LNCAP (cell line): ENCODE data around the gene TAB2.

Experiments used
- TF ChIP-seq, protein P1 (sequence below): fragments of 450-650 bp; IDR thresholded peaks from 2 replicates; pipeline ENCODE4 v1.5.1; 2017; ENCODE audit warnings: mild to moderate bottlenecking

The TAB2 gene

DNA sequence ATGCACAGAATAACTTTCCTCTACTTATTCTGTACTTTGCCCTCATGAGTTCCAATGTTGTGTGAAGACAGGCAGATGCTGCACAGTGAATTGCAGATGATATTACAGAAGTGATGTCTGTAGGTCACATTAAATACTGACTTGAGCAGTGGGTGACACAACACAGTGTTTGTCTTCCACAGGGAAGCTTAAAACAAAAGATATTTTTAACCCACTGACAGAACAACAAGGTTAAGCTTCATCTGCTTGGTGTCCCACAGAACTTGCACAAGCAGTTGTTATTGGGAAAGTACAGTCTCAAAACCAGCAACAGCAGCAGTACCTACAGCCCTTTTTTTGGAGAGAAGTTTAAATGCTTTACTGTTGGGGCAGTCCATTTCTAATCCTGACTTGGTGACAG lies 93.0 kb downstream of the TAB2 start:
- TF ChIP-seq, protein P1, sequence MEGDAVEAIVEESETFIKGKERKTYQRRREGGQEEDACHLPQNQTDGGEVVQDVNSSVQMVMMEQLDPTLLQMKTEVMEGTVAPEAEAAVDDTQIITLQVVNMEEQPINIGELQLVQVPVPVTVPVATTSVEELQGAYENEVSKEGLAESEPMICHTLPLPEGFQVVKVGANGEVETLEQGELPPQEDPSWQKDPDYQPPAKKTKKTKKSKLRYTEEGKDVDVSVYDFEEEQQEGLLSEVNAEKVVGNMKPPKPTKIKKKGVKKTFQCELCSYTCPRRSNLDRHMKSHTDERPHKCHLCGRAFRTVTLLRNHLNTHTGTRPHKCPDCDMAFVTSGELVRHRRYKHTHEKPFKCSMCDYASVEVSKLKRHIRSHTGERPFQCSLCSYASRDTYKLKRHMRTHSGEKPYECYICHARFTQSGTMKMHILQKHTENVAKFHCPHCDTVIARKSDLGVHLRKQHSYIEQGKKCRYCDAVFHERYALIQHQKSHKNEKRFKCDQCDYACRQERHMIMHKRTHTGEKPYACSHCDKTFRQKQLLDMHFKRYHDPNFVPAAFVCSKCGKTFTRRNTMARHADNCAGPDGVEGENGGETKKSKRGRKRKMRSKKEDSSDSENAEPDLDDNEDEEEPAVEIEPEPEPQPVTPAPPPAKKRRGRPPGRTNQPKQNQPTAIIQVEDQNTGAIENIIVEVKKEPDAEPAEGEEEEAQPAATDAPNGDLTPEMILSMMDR = no peak

DNA sequence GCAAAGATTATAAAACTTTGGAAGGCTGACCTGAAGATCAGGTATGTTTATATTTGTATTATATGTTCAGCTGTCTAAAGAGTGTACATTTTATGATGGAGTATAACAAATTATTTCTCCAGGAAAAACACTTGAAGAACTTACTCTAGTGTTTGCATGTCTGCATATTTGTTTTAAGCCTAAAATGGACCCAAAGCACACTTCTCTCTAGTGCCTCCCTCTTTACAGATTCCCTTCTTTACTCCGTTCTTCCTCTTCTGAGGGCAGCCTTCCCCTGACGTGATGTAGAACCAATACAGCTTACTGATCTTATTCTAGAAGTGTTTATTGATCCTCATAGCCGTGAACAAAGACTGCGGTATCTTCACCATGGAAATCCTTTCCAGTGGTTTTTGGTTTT lies 96.5 kb downstream of the TAB2 start:
- TF ChIP-seq, protein P1 = no peak

DNA sequence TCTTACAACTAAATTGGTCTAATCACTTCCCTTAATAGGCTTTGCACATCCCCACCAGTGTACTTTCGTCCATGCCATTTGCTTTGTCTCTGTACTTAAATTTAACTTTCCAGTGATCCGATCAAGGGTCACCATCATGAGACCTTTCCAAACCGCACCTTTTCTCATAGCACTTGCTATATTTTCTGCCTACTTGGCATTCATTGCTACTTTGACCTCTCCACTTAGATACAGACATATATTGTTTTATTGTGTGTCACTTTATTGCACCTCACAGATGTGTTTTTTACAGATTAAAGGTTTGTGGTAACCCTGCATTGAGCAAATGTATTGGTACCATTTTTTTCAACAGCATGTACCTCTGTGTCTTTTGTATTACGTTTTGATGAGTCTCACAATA lies 97.3 kb downstream of the TAB2 start:
- TF ChIP-seq, protein P1 = no peak

DNA sequence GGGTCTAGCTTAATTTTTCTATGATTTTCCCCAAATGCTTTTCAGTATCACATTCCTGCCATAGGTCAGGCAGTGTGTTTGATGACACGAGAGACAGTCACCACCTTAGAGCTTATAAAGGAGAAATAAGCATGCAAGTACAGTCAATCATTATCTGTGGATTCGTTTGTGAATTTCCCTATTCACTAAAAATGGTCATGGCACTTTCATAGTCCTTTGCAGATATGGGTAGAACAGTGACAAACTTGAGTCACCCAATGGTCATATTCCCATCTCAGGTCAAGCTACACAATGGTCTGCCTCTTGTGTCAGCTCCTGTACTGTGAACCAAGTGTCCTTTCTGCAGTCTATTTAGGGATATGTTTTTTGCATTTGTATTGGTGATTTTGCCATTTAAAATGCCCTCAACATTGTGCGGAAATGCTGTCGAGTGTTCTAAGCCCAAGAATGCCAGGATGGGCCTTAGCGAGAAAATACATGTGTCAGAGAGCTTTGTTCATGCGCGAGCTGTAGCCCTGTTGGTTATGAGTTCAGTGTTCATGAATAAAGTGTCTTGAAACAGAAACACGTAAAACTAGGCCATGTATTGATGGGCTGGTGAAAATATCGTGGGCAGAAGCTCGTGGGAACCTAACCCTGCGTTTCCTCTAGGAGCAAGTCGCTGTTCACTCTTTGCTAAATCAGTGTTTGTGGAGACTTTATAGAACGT lies 102.3 kb downstream of the TAB2 start:
- TF ChIP-seq, protein P1 = no peak

DNA sequence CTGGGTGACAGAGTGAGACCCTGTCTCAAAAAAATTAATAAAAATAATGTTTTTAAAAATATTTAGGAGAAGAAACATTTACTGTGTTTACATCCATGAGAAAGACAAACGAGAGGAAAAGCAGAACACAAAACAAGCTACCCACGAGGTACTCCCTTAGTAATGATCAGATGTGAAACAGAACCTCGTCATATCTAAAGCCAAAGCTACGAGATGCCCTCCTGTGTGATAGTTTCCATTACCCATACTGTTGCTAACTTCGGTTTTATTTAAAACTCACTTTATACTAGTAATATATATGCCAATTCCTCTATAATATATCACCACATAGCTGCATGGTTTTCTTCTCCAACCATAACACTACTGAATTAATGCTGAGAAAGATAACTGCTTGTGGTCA lies 103.6 kb downstream of the TAB2 start:
- TF ChIP-seq, protein P1 = no peak

DNA sequence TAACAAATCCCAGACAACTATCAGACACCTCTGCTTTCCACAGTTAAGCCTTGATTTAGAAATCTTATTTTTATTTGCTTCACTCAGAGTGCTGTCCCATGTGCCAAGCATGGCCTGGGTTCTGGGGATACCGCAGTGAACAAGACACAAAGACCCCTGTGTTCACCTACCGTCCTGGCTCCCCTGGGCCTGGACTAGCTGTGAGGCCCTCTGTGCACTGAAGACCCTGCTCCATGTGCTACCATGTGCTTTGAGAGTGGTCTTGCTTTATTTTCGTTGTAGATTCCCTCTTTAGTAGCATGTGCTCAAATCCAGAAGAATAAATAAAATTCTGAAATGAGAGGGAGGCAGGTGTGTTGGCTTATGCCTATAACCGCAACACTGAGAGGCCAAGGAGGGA lies 105.1 kb downstream of the TAB2 start:
- TF ChIP-seq, protein P1 = no peak

DNA sequence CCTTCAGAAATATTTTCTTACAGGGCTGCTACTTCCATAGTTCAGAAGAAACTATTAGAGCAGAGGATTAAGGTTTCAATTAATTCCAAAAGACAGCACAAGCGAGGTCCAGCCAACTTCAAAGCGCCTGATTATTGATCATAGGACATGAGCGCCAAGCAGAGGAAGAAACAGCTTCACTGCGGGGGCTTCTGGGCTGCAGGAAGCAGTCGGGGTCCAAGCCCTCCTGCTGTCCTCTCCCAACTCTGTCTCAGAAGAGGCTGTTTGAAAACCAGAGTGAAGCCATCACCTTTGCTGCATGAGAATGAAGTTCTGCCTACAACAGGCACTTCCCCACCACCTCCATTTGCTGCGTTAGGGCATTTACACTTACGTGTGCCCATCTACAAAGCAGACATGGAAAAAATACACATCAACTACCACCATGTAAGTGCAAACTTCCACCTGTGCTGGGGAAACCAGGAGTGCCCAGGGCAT lies 106.5 kb downstream of the TAB2 start:
- TF ChIP-seq, protein P1 = no peak

DNA sequence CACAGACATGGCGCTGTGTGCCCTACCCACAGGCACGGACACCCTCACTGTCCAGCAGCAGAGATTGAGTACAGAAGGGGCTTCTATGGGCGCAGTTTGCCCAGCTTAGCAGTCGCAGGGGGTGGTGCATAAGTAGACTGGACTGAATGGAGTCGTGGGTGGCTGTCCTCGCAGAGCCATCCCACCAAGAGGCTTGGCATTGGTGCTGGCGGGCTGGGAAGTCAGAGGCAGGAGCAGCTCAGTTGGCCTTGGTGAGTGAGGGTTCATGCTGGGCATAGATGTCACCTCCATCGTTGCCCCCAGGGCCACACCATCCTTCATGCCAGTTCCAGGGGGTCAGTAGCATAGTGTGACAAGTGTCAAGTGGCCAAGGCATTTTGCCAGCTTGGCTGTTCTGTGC lies 107.7 kb downstream of the TAB2 start:
- TF ChIP-seq, protein P1 = no peak
